Nephron (organoid): ENCODE results near the gene CGB3.

ENCODE experiments used
- H3K27ac Mint-ChIP-seq, 3 experiments: 2 replicates each; pipeline ENCODE4 v1.8.0; 2020; ENCODE audit warnings: mixed read lengths in 3 of 3, mild to moderate bottlenecking in 2 of 3, moderate library complexity in 1 of 3
- H3K27me3 Mint-ChIP-seq: 2 replicates; pipeline ENCODE4 v1.8.0; 2021; ENCODE audit warnings: low read depth, mild to moderate bottlenecking, moderate library complexity, mixed read lengths
- H3K36me3 Mint-ChIP-seq: 2 replicates; pipeline ENCODE4 v1.8.0; 2020; ENCODE audit warnings: low read depth, mixed read lengths
- H3K4me1 Mint-ChIP-seq: 2 replicates; pipeline ENCODE4 v1.8.0; 2020; ENCODE audit warnings: mixed read lengths
- H3K4me3 Mint-ChIP-seq, 3 experiments: 2 replicates each; pipeline ENCODE4 v1.8.0; 2020; ENCODE audit warnings: mild to moderate bottlenecking in 3 of 3, mixed read lengths in 3 of 3, moderate library complexity in 2 of 3
- H3K9me3 Mint-ChIP-seq: 2 replicates; pipeline ENCODE4 v1.8.0; 2020; ENCODE audit warnings: mixed read lengths
- CTCF ChIP-seq, 3 experiments: fragments of 200-600 bp; sonication (generic); IDR thresholded peaks; one replicate each; pipeline ENCODE4 v1.5.0; 2021; ENCODE audit warnings: antibody characterized with exemption in 3 of 3; ENCODE audit not compliant: unreplicated experiment in 3 of 3

CGB3 gene

GRCh38 chr19:48999481-49000325 is 24.4 kb downstream of the CGB3 start:
- Mint-ChIP-seq H3K27me3 (no peaks in the 10 kb centered on the region), H3K4me1 (peaks cover 8% of the 10 kb centered on the region), H3K4me3 (no peak overlapping the region), H3K36me3 (peaks cover 24% of the 10 kb centered on the region), H3K9me3 (no peaks in the 10 kb centered on the region), H3K27ac (no peak overlapping the region)
- peak; percentile 44 to 59 (median 50) for TF ChIP-seq CTCF (IDR thresholded peaks at IDR 0.05; ENCODE audit: unreplicated experiment in 3 of 3)

GRCh38 chr19:48997972-48998371 is 26.2 kb downstream of the CGB3 start:
- no peak overlapping the region for H3K27ac Mint-ChIP-seq
- H3K36me3 Mint-ChIP-seq = peaks cover 13% of the 10 kb centered on the region
- peaks cover 17% of the 10 kb centered on the region for H3K4me1 Mint-ChIP-seq
- no peak overlapping the region for H3K4me3 Mint-ChIP-seq
- no peaks in the 10 kb centered on the region for H3K9me3 Mint-ChIP-seq
- H3K27me3 Mint-ChIP-seq = no peaks in the 10 kb centered on the region
- TF ChIP-seq CTCF (IDR thresholded peaks at IDR 0.05; ENCODE audit: unreplicated experiment in 3 of 3) = no peak

GRCh38 chr19:48994035-48994386 is 30.1 kb downstream of the CGB3 start:
- H3K4me1 Mint-ChIP-seq = peaks cover 42% of the 10 kb centered on the region
- H3K27ac Mint-ChIP-seq = peak overlapping the region; percentile 85 to 99 (median 98)
- TF ChIP-seq CTCF (IDR thresholded peaks at IDR 0.05; ENCODE audit: unreplicated experiment in 3 of 3) = no peak
- H3K36me3 Mint-ChIP-seq = peaks cover 15% of the 10 kb centered on the region
- no peaks in the 10 kb centered on the region for H3K27me3 Mint-ChIP-seq
- H3K4me3 Mint-ChIP-seq = peak overlapping the region; percentile 93 to 96 (median 96)
- H3K9me3 Mint-ChIP-seq = no peaks in the 10 kb centered on the region

- Mint-ChIP-seq H3K27me3 (no peaks in the 10 kb centered on the region), H3K4me3 (peak within 1 kb of the TSS; percentile 93 to 96 (median 96)), H3K4me1 (peaks cover 42% of the 10 kb centered on the region), H3K9me3 (no peaks in the 10 kb centered on the region), H3K27ac (peak within 1 kb of the TSS; percentile 85 to 99 (median 98)), H3K36me3 (peaks cover 21% of the 10 kb centered on the region)
- peak; percentile 98 to 99 (median 99) for TF ChIP-seq CTCF (IDR thresholded peaks at IDR 0.05; ENCODE audit: unreplicated experiment in 3 of 3)
Observed at GRCh38 chr19:48993175-48994034, 30.7 kb downstream of the CGB3 start, which contains the start of the genes GYS1 and RUVBL2. Gene GYS1 (minus strand): TSS chr19:48993309. CDS start chr19:48993112, 197 bp downstream. Gene RUVBL2 (plus strand): TSS chr19:48993887. CDS start chr19:48993912, 25 bp downstream.

GRCh38 chr19:48992581-48993174 is 31.5 kb downstream of the CGB3 start:
- no peak for TF ChIP-seq CTCF (IDR thresholded peaks at IDR 0.05; ENCODE audit: unreplicated experiment in 3 of 3)
- Mint-ChIP-seq H3K36me3 (peaks cover 24% of the 10 kb centered on the region), H3K4me1 (peaks cover 42% of the 10 kb centered on the region), H3K27me3 (no peaks in the 10 kb centered on the region), H3K4me3 (peak overlapping the region; percentile 93 to 96 (median 96)), H3K27ac (peak overlapping the region; percentile 85 to 99 (median 98)), H3K9me3 (no peaks in the 10 kb centered on the region)
